H9 (cell line): ENCODE results near the gene PTX3. TPM values are rescaled to one million over a fixed set of nuclear protein-coding genes. Genes with fewer than 3 reads are reported as not detected.

Source experiments
- DNase-seq: peaks from one replicate; pipeline ENCODE4 v3.0.0-alpha.2; 2017
- H2AFZ ChIP-seq: one replicate; pipeline ENCODE4 v1.6.1; 2013; ENCODE audit warnings: mild to moderate bottlenecking, low read length, control low read depth, moderate library complexity
- H2AK5ac ChIP-seq: 2 replicates; pipeline ENCODE4 v1.6.1; 2013; ENCODE audit warnings: low read length, control low read depth, mixed read lengths; ENCODE audit not compliant: insufficient read length
- H2BK120ac ChIP-seq: one replicate; pipeline ENCODE4 v1.6.1; 2013; ENCODE audit warnings: low read depth, mild to moderate bottlenecking, low read length, control low read depth, inconsistent platforms; ENCODE audit not compliant: poor library complexity, severe bottlenecking
- H2BK12ac ChIP-seq: 2 replicates; pipeline ENCODE4 v1.6.1; 2013; ENCODE audit warnings: low read length, control low read depth, mixed read lengths, low read depth; ENCODE audit not compliant: insufficient read length
- H2BK15ac ChIP-seq: 2 replicates; pipeline ENCODE4 v1.6.1; 2013; ENCODE audit warnings: low read depth, low read length, control low read depth
- H2BK20ac ChIP-seq: one replicate; pipeline ENCODE4 v1.6.1; 2013; ENCODE audit warnings: low read depth, mild to moderate bottlenecking, low read length, control low read depth, inconsistent platforms; ENCODE audit not compliant: poor library complexity, severe bottlenecking
- H2BK5ac ChIP-seq: 2 replicates; pipeline ENCODE4 v1.6.1; 2013; ENCODE audit warnings: low read length, control low read depth, mixed read lengths; ENCODE audit not compliant: insufficient read length
- H3K14ac ChIP-seq: 2 replicates; pipeline ENCODE4 v1.6.1; 2013; ENCODE audit warnings: low read length, control low read depth; ENCODE audit not compliant: insufficient read depth
- H3K18ac ChIP-seq: 2 replicates; pipeline ENCODE4 v1.6.1; 2013; ENCODE audit warnings: low read depth, mild to moderate bottlenecking, mixed read lengths, low read length, control low read depth; ENCODE audit not compliant: insufficient read length
- H3K23ac ChIP-seq: 2 replicates; pipeline ENCODE4 v1.6.1; 2013; ENCODE audit warnings: low read length, control low read depth, mixed read lengths, low read depth; ENCODE audit not compliant: insufficient read length
- H3K23me2 ChIP-seq: 2 replicates; pipeline ENCODE4 v1.6.1; 2013; ENCODE audit warnings: low read depth, mild to moderate bottlenecking, mixed read lengths, low read length, control low read depth; ENCODE audit not compliant: insufficient read length, poor library complexity, severe bottlenecking
- H3K27ac ChIP-seq: 2 replicates; pipeline ENCODE4 v1.5.1; 2013; ENCODE audit warnings: low read length, control low read depth, mixed read lengths, low read depth; ENCODE audit not compliant: insufficient read length
- H3K27me3 ChIP-seq: 2 replicates; pipeline ENCODE4 v1.6.1; 2013; ENCODE audit warnings: low read length, control low read depth, inconsistent platforms; ENCODE audit not compliant: insufficient read depth
- H3K4ac ChIP-seq: 2 replicates; pipeline ENCODE4 v1.6.1; 2013; ENCODE audit warnings: low read depth, mild to moderate bottlenecking, control low read depth, inconsistent platforms, low read length, moderate library complexity
- H3K4me1 ChIP-seq: 2 replicates; pipeline ENCODE4 v1.6.1; 2013; ENCODE audit warnings: low read length, control low read depth, inconsistent platforms; ENCODE audit not compliant: insufficient read depth
- H3K4me2 ChIP-seq: 2 replicates; pipeline ENCODE4 v1.6.1; 2013; ENCODE audit warnings: low read length, control low read depth, mixed read lengths; ENCODE audit not compliant: insufficient read length, insufficient read depth
- H3K56ac ChIP-seq: 2 replicates; pipeline ENCODE4 v1.6.1; 2013; ENCODE audit warnings: low read depth, mild to moderate bottlenecking, mixed read lengths, low read length, control low read depth; ENCODE audit not compliant: insufficient read length
- H3K79me1 ChIP-seq: 2 replicates; pipeline ENCODE4 v1.6.1; 2013; ENCODE audit warnings: low read depth, mild to moderate bottlenecking, moderate library complexity, low read length, control low read depth, inconsistent platforms; ENCODE audit not compliant: insufficient read depth, poor library complexity, severe bottlenecking
- H3K79me2 ChIP-seq: 2 replicates; pipeline ENCODE4 v1.6.1; 2013; ENCODE audit warnings: low read length, control low read depth, inconsistent platforms; ENCODE audit not compliant: insufficient read depth
- H3K9ac ChIP-seq: 2 replicates; pipeline ENCODE4 v1.6.1; 2013; ENCODE audit warnings: low read length, control low read depth, mixed read lengths; ENCODE audit not compliant: insufficient read length; ENCODE audit errors: extremely low read depth
- H3K9me3 ChIP-seq: one replicate; pipeline ENCODE4 v1.6.1; 2013; ENCODE audit warnings: low read depth, low read length, inconsistent platforms; ENCODE audit not compliant: control insufficient read depth
- H3T11ph ChIP-seq: one replicate; pipeline ENCODE4 v1.6.1; 2013; ENCODE audit warnings: mild to moderate bottlenecking, low read length, control low read depth, inconsistent platforms
- H4K20me1 ChIP-seq: one replicate; pipeline ENCODE4 v1.6.1; 2013; ENCODE audit not compliant: control insufficient read depth, insufficient read length, insufficient read depth
- H4K5ac ChIP-seq: 2 replicates; pipeline ENCODE4 v1.6.1; 2013; ENCODE audit warnings: low read depth, mild to moderate bottlenecking, mixed read lengths, low read length, control low read depth; ENCODE audit not compliant: insufficient read length
- H4K8ac ChIP-seq: replicated peaks from 2 replicates; pipeline ENCODE4 v1.6.1; 2013; ENCODE audit warnings: low read length, control low read depth, mixed read lengths, low read depth; ENCODE audit not compliant: insufficient read length
- H4K91ac ChIP-seq: 2 replicates; pipeline ENCODE4 v1.6.1; 2013; ENCODE audit warnings: low read depth, mild to moderate bottlenecking, moderate library complexity, mixed read lengths, low read length, control low read depth; ENCODE audit not compliant: insufficient read length
- H3K27ac Mint-ChIP-seq, 3 experiments: 2 replicates in 2 of 3; 3 replicates in 1 of 3; pipeline ENCODE4 v1.8.0; 2020 to 2021; ENCODE audit warnings: mixed read lengths in 3 of 3, mild to moderate bottlenecking in 1 of 3, moderate library complexity in 1 of 3
- H3K27me3 Mint-ChIP-seq: 2 replicates; pipeline ENCODE4 v1.8.0; 2021; ENCODE audit warnings: low read depth, mild to moderate bottlenecking, moderate library complexity, mixed read lengths
- H3K36me3 Mint-ChIP-seq, 3 experiments: 2 replicates in 2 of 3; 3 replicates in 1 of 3; pipeline ENCODE4 v1.8.0; 2020 to 2021; ENCODE audit warnings: low read depth in 3 of 3, mixed read lengths in 3 of 3; ENCODE audit not compliant: insufficient read depth in 1 of 3
- H3K4me1 Mint-ChIP-seq, 2 experiments: 2 replicates each; pipeline ENCODE4 v1.8.0; 2020; ENCODE audit warnings: mixed read lengths in 2 of 2
- H3K4me3 Mint-ChIP-seq, 2 experiments: 2 replicates in 1 of 2; 3 replicates in 1 of 2; pipeline ENCODE4 v1.8.0; 2020 to 2021; ENCODE audit warnings: mild to moderate bottlenecking in 2 of 2, mixed read lengths in 2 of 2, moderate library complexity in 1 of 2
- H3K9me3 Mint-ChIP-seq, 2 experiments: 2 replicates in 1 of 2; 3 replicates in 1 of 2; pipeline ENCODE4 v1.8.0; 2020; ENCODE audit warnings: mild to moderate bottlenecking in 2 of 2, mixed read lengths in 2 of 2, moderate library complexity in 1 of 2
- CTCF ChIP-seq: fragments of 200-600 bp; sonication (generic); conservative IDR thresholded peaks from 3 replicates; pipeline ENCODE4 v1.8.0; 2021; ENCODE audit warnings: antibody characterized with exemption, mild to moderate bottlenecking
- WGBS: extraction: QIAGEN DNeasy Blood & Tissue Kit; methylation state at CpG from one replicate; pipeline ENCODE4 v1.1.7; 2013; ENCODE audit warnings: missing lambda C conversion rate, low lambda C conversion rate, mixed read lengths; ENCODE audit not compliant: insufficient read length; ENCODE audit errors: extremely low coverage; 5-methylcytosine and 5-hydroxymethylcytosine counted together
- total RNA-seq: library from RNA; stranded (reverse); gene quantifications from 2 replicates; pipeline ENCODE4 v1.2.1, GENCODE V29; 2021

Gene PTX3
- total RNA-seq, 1 experiment from 2014 or later = 0.11 TPM

DNA sequence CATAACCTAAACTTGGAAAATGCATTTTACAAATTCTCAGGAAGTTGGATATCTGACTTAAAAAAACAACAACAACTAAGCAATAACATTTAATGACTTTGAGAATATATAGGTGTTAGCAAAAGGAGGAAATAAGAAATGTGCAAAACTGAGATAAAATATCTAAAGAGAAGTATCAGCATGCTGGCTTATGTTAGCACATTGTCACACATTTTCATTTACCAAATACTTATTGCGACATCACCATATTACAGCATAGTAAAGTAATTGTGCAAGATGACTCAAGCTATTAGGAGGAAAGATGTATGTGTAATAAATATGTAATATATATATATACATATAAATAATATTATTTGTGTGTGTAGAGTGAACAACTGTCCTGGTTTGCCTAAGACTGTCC lies 9.2 kb downstream of the PTX3 start:
- Histone ChIP-seq H2BK12ac (no peak overlapping the region), H4K5ac (no peak overlapping the region), H3K9ac (no peak overlapping the region), H3K9me3 (no peaks in the 10 kb centered on the region), H2AK5ac (no peak overlapping the region), H4K8ac (no peak overlapping the region), H2BK120ac (no peak overlapping the region), H3K4ac (no peak overlapping the region), H2BK5ac (no peak overlapping the region), H3K18ac (no peak overlapping the region), H3K23ac (no peak overlapping the region), H2BK20ac (no peak overlapping the region), H2BK15ac (no peak overlapping the region), H3K14ac (no peak overlapping the region), H4K91ac (no peak overlapping the region), H4K20me1 (no peaks in the 10 kb centered on the region), H3K79me1 (no peaks in the 10 kb centered on the region), H3K79me2 (no peaks in the 10 kb centered on the region), H3K4me2 (no peak overlapping the region), H3K27me3 (no peaks in the 10 kb centered on the region), H3K23me2 (no peaks in the 10 kb centered on the region), H3K4me1 (no peaks in the 10 kb centered on the region), H3T11ph (no peak overlapping the region), H2AFZ (no peak overlapping the region), H3K56ac (no peak overlapping the region), H3K27ac (no peak overlapping the region)
- H3K36me3 Mint-ChIP-seq = no peaks in the 10 kb centered on the region; a peak in 1 of 7 replicates
- no peaks in the 10 kb centered on the region; a peak in 2 of 5 replicates for H3K9me3 Mint-ChIP-seq
- H3K27ac Mint-ChIP-seq = no peak overlapping the region
- WGBS = no CpG with 5 or more reads among the region's 1 CpG
- H3K4me1 Mint-ChIP-seq = no peaks in the 10 kb centered on the region
- DNase-seq = no peak
- no peak for TF ChIP-seq CTCF
- no peak overlapping the region for H3K4me3 Mint-ChIP-seq
- no peaks in the 10 kb centered on the region for H3K27me3 Mint-ChIP-seq
